T1000 (cell line): ENCODE results near the gene ARHGAP19.
"Not testable (repeated sequence)": the region's sequence is repeated elsewhere in the genome, so short reads cannot be mapped to it uniquely, and the experiment has no call there.

Experiments
- DNase-seq: peaks from one replicate; lab custom pipeline; 2025; ENCODE audit warnings: mixed read lengths; lab: John Stamatoyannopoulos, UW

ARHGAP19 gene

GRCh38 chr10:97279121-97279815 is 13.2 kb downstream of the ARHGAP19 start:
- no peak for DNase-seq

DNA sequence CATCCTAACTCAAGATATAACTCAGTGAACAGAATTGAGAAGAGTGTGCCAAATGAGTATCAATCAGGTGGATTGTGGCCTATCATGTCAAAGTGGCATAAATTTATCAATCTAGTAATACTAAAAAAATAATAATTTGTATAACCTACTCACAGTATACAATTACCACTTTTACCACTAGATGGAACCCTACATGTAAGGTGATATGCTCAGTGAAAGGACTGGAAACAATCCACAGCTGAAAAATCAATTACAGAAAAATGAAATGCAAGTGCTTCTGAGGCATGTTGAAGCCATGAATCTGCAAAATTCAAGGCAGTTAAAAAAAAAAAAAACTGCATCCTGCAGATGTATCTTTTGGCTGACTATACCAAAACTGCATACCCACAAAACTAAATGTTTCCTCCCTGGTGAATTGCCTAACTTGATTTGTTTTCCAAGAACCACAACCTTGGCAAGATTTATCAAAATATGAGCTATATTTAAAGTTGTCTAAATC is 13.9 kb downstream of the ARHGAP19 start:
- DNase-seq: no peak

GRCh38 chr10:97277551-97277950 is 14.9 kb downstream of the ARHGAP19 start:
- no peak for DNase-seq

DNA sequence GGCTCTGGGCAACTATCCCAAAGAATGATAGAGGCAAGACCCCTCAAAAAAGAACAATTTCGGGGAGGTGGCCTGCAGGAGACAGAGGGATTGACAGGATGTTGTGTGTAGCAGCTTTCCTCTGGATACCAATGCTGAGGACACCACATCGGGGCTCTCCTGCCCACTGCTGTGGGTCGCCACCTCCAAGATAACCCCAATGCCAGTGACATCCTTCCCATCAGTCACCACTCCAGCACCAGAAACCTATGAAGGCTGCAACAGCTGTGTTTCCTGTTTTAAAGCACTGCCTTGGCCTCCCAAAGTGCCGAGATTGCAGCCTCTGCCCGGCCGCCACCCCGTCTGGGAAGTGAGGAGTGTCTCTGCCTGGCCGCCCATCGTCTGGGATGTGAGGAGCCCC is 17.6 kb downstream of the ARHGAP19 start:
- no peak for DNase-seq

- no peak for DNase-seq
These were observed 18.7 kb downstream of the ARHGAP19 start for GRCh38 chr10:97273700-97274099.

DNA sequence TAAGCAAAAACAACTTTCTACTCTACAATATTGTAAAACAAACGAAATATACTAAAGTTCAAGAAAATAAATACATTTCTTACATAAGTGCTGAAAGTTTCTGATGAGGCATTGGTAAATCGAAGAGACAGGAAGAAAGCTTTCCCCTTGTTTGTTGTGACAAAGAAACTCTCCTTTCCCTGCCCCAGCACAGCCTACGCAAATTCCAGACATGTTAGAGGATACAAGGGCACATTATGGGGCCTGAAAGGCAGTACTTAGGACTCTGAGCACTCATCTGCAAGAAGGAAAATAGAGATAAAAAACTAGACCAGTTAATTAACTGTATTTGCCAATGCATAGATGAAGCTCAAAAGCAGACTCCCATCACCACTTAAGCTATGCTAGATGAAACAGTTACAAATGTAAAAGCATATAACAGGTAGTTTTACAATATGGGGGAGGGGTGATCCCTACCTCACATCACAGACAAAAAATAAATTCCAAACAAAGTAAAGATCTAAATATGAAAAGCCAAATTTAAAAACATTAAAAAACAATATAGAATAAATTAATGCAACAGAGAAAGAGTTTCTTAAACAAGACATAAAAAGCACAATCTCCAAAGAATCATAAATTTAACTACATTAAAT is 21.8 kb downstream of the ARHGAP19 start:
- no peak for DNase-seq

DNA sequence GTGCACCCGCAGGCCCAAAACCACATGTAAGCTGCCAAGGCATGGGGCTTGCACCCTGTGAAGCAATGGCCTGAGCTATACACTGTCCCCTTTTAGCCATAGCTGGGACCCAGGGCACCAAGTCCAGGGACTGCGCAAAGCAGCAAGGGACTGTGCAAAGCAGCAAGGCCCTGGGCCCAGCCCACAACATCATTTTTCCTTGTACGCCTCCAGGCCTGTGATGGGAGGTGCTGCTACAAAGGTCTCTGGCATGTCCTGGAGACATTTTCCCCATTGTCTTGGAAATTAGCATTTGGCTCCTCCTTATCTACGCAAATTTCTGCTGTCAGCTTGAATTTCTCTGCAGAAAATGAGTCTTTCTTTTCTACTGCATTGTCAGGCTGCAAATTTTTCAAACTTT is 24.8 kb downstream of the ARHGAP19 start:
- DNase-seq: no peak

DNA sequence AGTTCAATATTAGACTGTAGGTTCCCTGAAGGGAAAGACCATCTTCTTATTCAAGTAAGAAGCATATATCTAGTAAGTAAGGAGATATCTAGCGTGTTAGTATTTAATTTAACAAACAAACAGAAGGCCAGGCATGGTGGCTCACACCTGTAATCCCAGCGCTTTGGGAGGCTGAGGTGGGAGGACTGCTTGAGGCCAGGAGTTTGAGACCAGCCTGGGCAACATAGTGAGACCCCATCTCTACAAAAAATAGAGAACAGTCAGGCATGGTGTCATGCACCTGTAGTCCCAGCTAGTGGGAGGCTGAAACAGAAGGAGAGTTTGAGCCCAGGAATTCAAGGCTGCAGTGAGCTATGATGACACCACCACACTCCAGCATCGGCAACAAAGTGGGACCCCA is 27.3 kb downstream of the ARHGAP19 start:
- DNase-seq: not testable (repeated sequence)

DNA sequence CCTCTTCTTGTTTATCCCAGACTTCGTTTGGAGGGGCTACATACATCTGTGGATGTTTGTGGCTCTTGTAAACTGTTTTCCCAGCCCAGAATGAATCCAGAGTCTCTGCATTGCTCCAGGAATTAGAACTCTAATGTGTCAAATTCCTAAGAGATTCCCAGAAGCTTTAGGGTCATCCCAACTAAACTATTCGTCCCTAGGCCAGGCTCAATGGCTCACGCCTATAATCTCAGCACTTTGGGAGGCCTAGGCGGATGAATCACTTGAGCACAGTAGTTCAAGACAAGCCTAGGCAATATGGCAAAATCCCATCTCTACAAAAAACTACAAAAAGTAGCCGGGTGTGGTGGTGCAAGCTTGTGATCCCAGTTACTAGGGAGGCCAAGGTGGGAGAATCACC is 28.5 kb downstream of the ARHGAP19 start:
- DNase-seq: no peak

- no peak for DNase-seq
These were observed 30.8 kb downstream of the ARHGAP19 start for GRCh38 chr10:97261656-97262055.

DNA sequence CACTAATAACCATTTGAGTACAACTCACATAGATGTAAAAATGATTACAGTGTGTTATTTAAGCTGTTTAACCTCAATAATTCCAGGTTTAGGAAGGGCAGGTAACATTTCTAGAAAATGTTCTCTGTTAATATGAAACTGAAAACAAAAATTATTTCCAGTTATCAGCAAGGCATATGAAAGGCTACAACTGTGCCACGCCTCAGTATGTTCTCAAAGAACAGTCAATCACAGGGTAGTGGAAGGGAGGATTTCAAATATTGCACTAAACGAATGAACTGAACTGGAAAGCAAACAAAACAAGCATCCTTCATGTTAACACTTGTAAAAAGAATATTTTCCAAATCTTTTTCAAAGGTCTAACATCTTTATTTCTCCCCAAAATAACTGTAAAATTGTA is 31.3 kb downstream of the ARHGAP19 start:
- no peak for DNase-seq

DNA sequence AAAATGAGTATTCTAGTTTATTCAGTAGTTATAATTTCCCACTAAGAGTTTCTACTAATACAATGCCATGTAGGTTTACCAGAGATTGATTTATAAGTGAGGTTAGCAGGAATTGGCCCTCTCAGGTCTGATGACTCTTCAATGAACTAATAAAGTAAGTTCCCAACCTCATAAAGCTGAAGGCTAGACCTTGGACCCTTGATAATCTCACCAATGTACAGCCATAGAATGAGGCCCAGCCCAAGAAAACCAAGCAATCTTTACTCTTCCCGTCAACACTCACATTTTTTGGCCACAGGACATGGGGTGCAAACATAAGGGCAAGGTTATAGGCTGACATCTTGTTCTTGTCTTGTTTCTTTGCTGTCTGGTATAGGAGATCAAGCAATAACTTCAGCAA is 33.3 kb downstream of the ARHGAP19 start:
- no peak for DNase-seq

DNA sequence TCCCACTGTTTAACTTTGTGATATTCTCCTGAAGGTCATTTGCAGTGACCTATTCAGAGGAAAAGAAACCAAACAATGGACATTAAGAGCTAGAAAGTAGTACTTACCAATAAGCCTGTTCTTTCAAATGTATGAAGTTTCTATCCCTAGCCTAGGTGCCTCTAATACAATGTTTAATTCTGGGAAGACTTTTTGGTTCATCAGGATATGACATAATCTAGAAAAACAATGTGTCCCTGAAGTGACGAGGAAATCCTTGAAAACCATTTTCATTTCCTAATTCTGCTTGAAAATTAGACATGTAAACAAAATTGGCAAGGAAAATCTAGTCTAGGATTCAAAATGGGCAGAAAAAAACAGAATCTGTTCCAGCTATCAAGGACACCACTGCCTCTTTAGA is 36.1 kb downstream of the ARHGAP19 start:
- DNase-seq: no peak

DNA sequence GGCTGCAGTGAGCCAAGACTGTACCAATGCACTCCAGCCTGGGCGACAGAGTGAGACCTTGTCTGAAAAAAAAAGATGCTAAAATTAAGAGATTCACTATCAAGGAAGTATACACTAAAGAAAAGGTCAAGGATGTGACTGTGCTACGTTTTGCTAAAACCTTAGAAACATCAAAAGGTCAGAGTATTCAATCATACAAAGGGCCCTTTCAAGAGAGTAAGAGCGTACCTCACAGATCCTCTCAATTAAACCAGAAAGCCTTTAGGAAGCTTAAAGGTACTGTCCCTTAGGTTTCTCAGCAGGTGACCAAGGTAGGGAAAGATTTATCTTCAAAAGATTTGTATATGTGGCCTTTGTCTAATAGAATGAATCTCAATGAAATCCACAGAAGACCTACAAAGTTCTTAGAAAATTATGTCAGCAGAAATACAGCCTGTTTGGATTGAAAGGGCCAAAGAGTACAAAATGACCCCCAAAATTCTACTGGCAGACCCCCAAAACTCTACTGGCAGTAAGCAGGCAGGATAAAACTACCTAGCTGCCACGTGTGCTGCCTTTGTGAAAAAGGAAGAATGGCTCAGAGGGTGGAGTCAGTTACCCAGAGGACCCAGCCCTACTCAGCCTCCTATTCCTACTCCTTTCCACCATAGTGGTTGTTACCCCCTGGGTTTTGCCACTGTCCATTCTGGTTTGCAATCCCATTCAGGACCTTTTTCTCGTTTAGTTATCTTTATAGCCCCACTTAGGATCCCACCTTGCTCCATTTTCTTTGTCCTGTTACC is 36.7 kb downstream of the ARHGAP19 start:
- no peak for DNase-seq

DNA sequence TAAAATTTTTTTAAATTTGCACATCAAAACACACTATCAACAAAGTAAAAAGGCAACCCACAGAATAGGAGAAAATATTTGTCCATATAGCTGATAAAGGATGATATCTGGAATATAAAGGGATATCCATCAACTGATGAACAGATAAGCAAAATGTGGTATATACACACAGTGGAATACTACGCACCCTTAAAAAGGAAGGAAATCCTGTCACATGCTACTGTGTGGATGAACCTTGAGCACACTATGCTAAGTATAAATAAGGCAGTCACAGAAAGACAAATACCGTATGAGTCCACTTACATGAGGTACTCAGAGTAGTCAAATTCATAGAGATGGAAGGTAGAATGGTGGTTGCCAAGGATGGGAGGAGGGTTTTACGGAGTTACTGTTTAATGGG is 37.7 kb downstream of the ARHGAP19 start:
- DNase-seq: no peak

GRCh38 chr10:97250952-97251351 is 41.5 kb downstream of the ARHGAP19 start:
- no peak for DNase-seq

GRCh38 chr10:97243836-97244235 is 48.6 kb downstream of the ARHGAP19 start:
- no peak for DNase-seq

DNA sequence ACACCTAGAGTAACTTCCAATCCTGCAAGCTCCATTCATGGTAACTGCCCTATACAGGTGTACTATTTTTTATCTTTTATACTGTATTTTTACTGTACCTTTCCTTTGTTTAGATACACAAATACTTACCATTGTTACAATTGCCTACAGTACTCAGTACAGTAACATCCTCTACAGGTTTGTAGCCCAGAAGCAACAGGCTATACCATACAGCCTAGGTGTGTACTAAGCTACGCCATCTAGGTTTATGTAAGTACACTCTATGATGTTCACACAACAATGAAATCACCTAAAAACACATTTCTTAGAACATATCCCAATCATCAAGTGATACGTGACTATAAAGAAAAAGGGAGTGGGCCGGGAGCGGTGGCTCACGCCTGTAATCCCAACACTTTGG is 53.6 kb downstream of the ARHGAP19 start:
- DNase-seq: no peak

DNA sequence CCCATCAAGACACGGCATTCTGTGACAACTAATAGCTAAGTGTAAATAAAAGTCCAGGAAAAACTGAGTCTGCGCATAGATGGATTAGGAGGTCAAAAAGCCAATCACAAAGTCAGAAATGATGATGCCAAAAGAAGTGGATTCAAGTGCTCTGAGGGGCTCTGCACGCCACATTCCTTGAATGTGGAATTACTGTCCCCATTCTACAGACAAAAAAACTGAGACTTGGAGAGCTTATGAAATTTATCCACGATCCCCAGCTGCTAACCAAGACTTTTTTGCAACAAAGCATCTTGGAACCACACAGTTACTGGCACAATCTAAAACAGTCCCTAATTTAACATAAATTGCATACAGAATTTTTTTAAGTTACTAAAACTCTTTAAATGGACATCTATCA is 57.1 kb downstream of the ARHGAP19 start:
- no peak for DNase-seq

DNA sequence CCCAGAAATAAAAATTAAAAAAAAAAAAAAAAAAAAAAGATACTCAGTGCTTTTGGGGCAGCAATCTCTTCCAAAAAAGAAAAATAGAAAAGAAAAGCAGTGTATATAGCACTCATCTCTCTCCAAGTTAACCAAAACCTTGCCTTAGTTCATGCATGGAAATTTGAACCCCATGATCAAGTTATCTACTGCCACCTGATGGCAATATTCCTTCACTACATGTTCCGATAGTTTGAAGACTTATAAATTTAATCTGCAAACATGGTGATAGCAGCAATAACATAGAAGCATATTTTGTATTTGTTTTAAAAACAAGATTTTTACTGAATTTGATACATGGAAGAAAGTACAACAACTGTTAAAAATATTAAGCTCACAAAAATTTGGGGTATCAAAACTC is 58.0 kb downstream of the ARHGAP19 start:
- no peak for DNase-seq

DNA sequence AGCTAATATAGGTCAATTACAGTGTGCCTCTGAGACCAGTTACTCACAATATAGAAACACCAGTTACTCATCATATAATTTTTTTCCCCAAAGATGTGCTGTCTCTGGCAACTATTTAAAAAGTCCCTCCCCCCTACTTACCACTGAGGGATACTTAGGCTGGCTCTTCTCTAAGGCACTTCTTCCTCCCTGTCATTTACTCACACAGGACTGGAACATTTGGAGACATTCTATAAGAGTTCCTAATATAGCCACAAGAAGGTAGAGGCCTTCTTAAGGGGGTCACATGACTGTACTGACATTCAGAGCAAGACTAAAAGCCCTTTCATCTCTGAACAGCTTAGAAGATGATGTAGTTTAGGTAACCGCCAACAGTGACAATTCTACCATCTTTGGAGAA is 62.3 kb downstream of the ARHGAP19 start:
- DNase-seq: no peak

DNA sequence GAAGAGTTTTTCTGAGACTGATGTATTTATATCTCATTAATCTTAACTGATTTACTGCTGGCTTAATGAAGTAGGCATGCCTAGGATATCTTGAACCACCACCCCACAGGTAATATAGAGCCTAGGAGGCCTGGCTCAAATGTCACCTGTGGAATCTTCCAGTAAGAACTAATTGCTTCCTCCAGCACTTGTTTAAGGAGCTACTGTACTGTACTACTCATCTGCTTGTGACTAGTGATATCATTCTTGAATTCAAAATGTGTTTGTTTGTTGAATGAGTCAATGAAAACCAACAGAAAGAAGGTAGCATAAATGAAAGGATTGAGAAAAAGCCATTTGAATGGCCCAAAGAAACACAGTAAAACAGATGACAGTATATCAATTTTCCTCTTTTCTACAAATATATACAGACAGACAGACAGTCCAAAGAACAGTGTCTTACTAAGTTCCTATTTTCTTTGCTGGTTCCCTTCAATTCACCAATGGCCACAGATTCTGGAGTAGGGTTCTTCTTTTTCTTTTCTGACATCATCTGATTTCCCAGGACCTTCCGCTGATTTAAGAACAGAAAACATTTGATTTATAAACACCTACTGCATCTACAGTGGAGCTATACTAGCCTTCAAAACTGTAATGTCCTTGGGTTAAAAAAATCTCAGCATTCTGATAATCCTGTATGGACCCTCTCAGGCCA is 63.0 kb downstream of the ARHGAP19 start:
- DNase-seq: no peak
